ENCODE data around the gene RNF145.

Gene RNF145

DNA sequence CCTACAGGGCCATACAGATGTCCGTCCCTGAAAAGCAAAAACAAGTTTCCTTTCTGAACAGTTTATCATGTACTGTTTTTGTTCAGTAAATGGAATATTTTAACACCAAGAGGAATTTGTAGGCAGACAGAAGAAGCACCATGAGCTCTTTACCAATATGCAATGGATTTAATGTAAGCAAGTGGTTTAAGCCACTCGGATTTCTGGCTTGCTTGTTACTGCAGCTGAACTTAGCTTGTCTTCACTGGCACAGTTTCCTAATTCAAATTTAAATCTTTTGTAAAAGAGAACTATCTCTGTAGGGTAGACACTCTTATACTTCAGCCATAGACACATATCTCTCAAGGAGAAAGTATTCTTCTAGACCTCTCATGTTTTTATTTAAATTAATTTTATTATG is 96.9 kb downstream of the RNF145 start:
- TF ChIP-seq POLR2A (IDR thresholded peaks at IDR 0.05; ENCODE audit: low read depth, low read length): no peak
- FAIRE-seq (no peak), DNase-seq (ENCODE audit: insufficient read length, low spot score) (no peak)
